K562 (cell line): ENCODE data around the gene SLC46A3. TPM values are rescaled to one million over a fixed set of nuclear protein-coding genes. Genes with fewer than 3 reads are reported as not detected.

Experiments used
- ATAC-seq: fragments of 200-7000 bp; cut with Tn5 transposase; 3 replicates; pipeline ENCODE4 v1.9.1; 2020; ENCODE audit warnings: moderate library complexity
- BruUV-seq: library from RNA; stranded (reverse); fragments of 400-500 nt; replicated peaks from 2 replicates; lab custom pipeline; 2021; lab: Mats Ljungman, UMichigan
- CTCF ChIA-PET: fragments of 300-600 bp; formaldehyde crosslinking; extraction: SDS; loops from one replicate; lab custom pipeline; 2021; ENCODE audit warnings: low intra/inter-chr PET ratio; lab: Yijun Ruan, JAX
- POLR2A ChIA-PET: fragments of 300-600, 350-650 bp; sonication (Branson Sonifier 250); formaldehyde crosslinking; extraction: SDS; loops from one replicate; lab custom pipeline; 2021; ENCODE audit warnings: antibody characterized with exemption, inconsistent platforms; lab: Yijun Ruan, JAX
- DNase-seq, 4 experiments: peaks; one replicate each; pipeline versions ENCODE4 v3.0.0 to v3.0.0-alpha.2; 2011 to 2018; ENCODE audit warnings: low spot score in 3 of 4, mixed read lengths in 3 of 4; ENCODE audit errors: extremely low read depth in 1 of 4
- FAIRE-seq: peaks from 2 replicates; lab custom pipeline; 2011; peaks lifted over from hg19 to GRCh38; lab: Jason Lieb, UNC
- H2AFZ ChIP-seq: 2 replicates; pipeline ENCODE4 v1.6.0; 2011; ENCODE audit warnings: low read depth, low read length, control low read depth, inconsistent platforms
- H3K27ac ChIP-seq: fragments of 200-600 bp; 3 replicates; pipeline ENCODE4 v1.8.0; 2011; ENCODE audit warnings: low read depth, mild to moderate bottlenecking, control low read depth, inconsistent platforms, low read length, moderate library complexity, mixed read lengths; ENCODE audit errors: extremely low read depth
- H3K27me3 ChIP-seq, 2 experiments: fragments of 300-600 bp in 1 of 2; 2 replicates in 1 of 2; 3 replicates in 1 of 2; pipeline versions ENCODE4 v1.6.0 to v1.8.0; 2011; ENCODE audit warnings: inconsistent platforms in 2 of 2, low read length in 2 of 2, mild to moderate bottlenecking in 1 of 2, mixed read lengths in 1 of 2, moderate library complexity in 1 of 2; ENCODE audit not compliant: control insufficient read depth in 2 of 2, insufficient read depth in 2 of 2
- H3K36me3 ChIP-seq: fragments of 300-600 bp; 3 replicates; pipeline ENCODE4 v1.8.0; 2011; ENCODE audit warnings: mild to moderate bottlenecking, low read length, inconsistent platforms; ENCODE audit not compliant: control insufficient read depth, insufficient read depth
- H3K4me1 ChIP-seq, 2 experiments: fragments of 200-600 bp in 1 of 2; replicated peaks in 1 of 2; 2 replicates in 1 of 2; 3 replicates in 1 of 2; pipeline versions ENCODE4 v1.5.1 to v1.8.0; 2011; ENCODE audit warnings: inconsistent platforms in 2 of 2, low read length in 2 of 2, mild to moderate bottlenecking in 1 of 2, mixed read lengths in 1 of 2, moderate library complexity in 1 of 2; ENCODE audit not compliant: control insufficient read depth in 2 of 2, insufficient read depth in 2 of 2
- H3K4me2 ChIP-seq: 2 replicates; pipeline ENCODE4 v1.6.1; 2011; ENCODE audit warnings: low read length, control low read depth, inconsistent platforms, mixed read lengths; ENCODE audit not compliant: insufficient read depth
- H3K4me3 ChIP-seq: fragments of 200-600 bp; sonication (generic), shearing (Covaris generic); 2 replicates; pipeline ENCODE4 v1.5.1; 2016; ENCODE audit warnings: control low read depth, inconsistent platforms
- H3K79me2 ChIP-seq: fragments of 200-600 bp; 3 replicates; pipeline ENCODE4 v1.8.0; 2011; ENCODE audit warnings: low read length, inconsistent platforms; ENCODE audit not compliant: control insufficient read depth, insufficient read depth
- H3K9ac ChIP-seq, 2 experiments: 2 replicates each; pipeline versions ENCODE4 v1.6.0 to v1.6.1; 2011; ENCODE audit warnings: low read depth in 2 of 2, low read length in 2 of 2, control low read depth in 1 of 2, inconsistent platforms in 1 of 2, mild to moderate bottlenecking in 1 of 2, mixed read lengths in 1 of 2; ENCODE audit not compliant: insufficient read depth in 1 of 2
- H3K9me1 ChIP-seq: one replicate; pipeline ENCODE4 v1.6.0; 2011; ENCODE audit warnings: inconsistent platforms, mild to moderate bottlenecking, low read length, moderate library complexity; ENCODE audit not compliant: control insufficient read depth, insufficient read depth
- H3K9me3 ChIP-seq: replicated peaks from 2 replicates; pipeline ENCODE4 v1.5.1; 2011; ENCODE audit warnings: low read depth, low read length, inconsistent platforms; ENCODE audit not compliant: control insufficient read depth, insufficient read depth
- H4K20me1 ChIP-seq: replicated peaks from 2 replicates; pipeline ENCODE4 v1.6.1; 2011; ENCODE audit warnings: low read length, inconsistent platforms, mixed read lengths; ENCODE audit not compliant: control insufficient read depth, insufficient read depth
- BCOR ChIP-seq: fragments of 450-650 bp; IDR thresholded peaks from 2 replicates; pipeline ENCODE4 v1.6.1; 2016
- CREM ChIP-seq: IDR thresholded peaks from 2 replicates; pipeline ENCODE4 v1.6.1; 2014; ENCODE audit warnings: antibody characterized with exemption, low read depth
- EGR1 ChIP-seq: fragments of 450-650 bp; conservative IDR thresholded peaks from 2 replicates; pipeline ENCODE4 v1.6.1; 2017; ENCODE audit warnings: mild to moderate bottlenecking
- EHMT2 ChIP-seq: fragments of 450-650 bp; IDR thresholded peaks from 2 replicates; pipeline ENCODE4 v1.6.1; 2018; ENCODE audit warnings: antibody characterized with exemption
- ELF2 ChIP-seq: fragments of 250-450 bp; sonication (Bioruptor Pico); IDR thresholded peaks from 2 replicates; pipeline ENCODE4 v1.5.0; 2021; ENCODE audit warnings: mild to moderate bottlenecking
- FOSL1 ChIP-seq: fragments of 200-800 bp; sonication (Bioruptor generic); conservative IDR thresholded peaks from 2 replicates; pipeline ENCODE4 v1.6.1; 2016; ENCODE audit warnings: missing genetic modification characterization, missing compliant biosample characterization
- HLTF ChIP-seq: fragments of 450-650 bp; IDR thresholded peaks from 2 replicates; pipeline ENCODE4 v1.6.1; 2016
- MAFF ChIP-seq: IDR thresholded peaks from 2 replicates; pipeline ENCODE4 v1.6.1; 2012; ENCODE audit warnings: low read length, improper control_type of control experiment
- NCOA6 ChIP-seq: fragments of 450-650 bp; IDR thresholded peaks from 2 replicates; pipeline ENCODE4 v1.6.1; 2017; ENCODE audit warnings: mild to moderate bottlenecking
- NFE2 ChIP-seq: IDR thresholded peaks from 2 replicates; pipeline ENCODE4 v1.6.1; 2014; ENCODE audit warnings: antibody characterized with exemption, low read depth
- PPARD ChIP-seq: fragments of 250-450 bp; sonication (Bioruptor Pico); IDR thresholded peaks from 2 replicates; pipeline ENCODE4 v1.8.0; 2022; ENCODE audit warnings: inconsistent platforms, mild to moderate bottlenecking, moderate library complexity
- RB1 ChIP-seq: fragments of 450-650 bp; IDR thresholded peaks from 2 replicates; pipeline ENCODE4 v1.6.1; 2017; ENCODE audit warnings: low read depth, mild to moderate bottlenecking
- REST ChIP-seq, 2 experiments: fragments of 450-650 bp; formaldehyde crosslinking in 1 of 2; IDR thresholded peaks; 2 replicates each; pipeline versions ENCODE4 v1.4.0 to v1.6.1; 2014 to 2020; ENCODE audit warnings: mild to moderate bottlenecking in 2 of 2, borderline replicate concordance in 1 of 2, low read depth in 1 of 2
- SPI1 ChIP-seq: IDR thresholded peaks from 2 replicates; pipeline ENCODE4 v1.6.1; 2011; ENCODE audit warnings: low read depth, low read length, control low read depth, borderline replicate concordance
- SRSF1 ChIP-seq: fragments of 200-400 bp; formaldehyde crosslinking; IDR thresholded peaks from 2 replicates; pipeline ENCODE4 v1.6.1; 2017; ENCODE audit warnings: mild to moderate bottlenecking, low read depth, low read length, moderate library complexity
- ZNF644 ChIP-seq: fragments of 200-800 bp; sonication (Bioruptor generic); IDR thresholded peaks from 2 replicates; pipeline ENCODE4 v1.6.1; 2016; ENCODE audit warnings: low read depth, missing genetic modification characterization, missing compliant biosample characterization
- ZSCAN29 ChIP-seq: fragments of 450-650 bp; IDR thresholded peaks from 2 replicates; pipeline ENCODE4 v1.6.1; 2017
- WGBS: fragments of 100-300 bp; shearing (Covaris generic); methylation state at CpG from one replicate; pipeline ENCODE4 v1.1.6; 2016; ENCODE audit warnings: low coverage, mixed read lengths; ENCODE audit not compliant: insufficient coverage; ENCODE audit errors: missing lambda C conversion rate; 5-methylcytosine and 5-hydroxymethylcytosine counted together
- in situ Hi-C: fragments of 300-500 bp; cut with MboI; formaldehyde crosslinking; loops from 4 replicates; pipeline ENCODE4 v1.15.0; 2018; ENCODE audit warnings: inconsistent platforms, mixed read lengths
- intact Hi-C: fragments of 100-400 bp; cut with micrococcal nuclease; formaldehyde crosslinking; loops from 2 replicates; pipeline ENCODE4 v1.14.2; 2022
- polyA plus RNA-seq, 8 experiments: library from polyadenylated mRNA; depleted of rRNA in 4 of 8; stranded (reverse) in 5 of 8; unstranded in 3 of 8; fragments of >200 nt; fragmentation: Nextera tagmentation in 2 of 8; fragmentation: Illumina TruSeq in 1 of 8; extraction: Ambion mirVana in 2 of 8; extraction: Trizol in 1 of 8; gene quantifications; 2 replicates each; pipeline versions ENCODE4 v1.2.1 to v1.2.3, GENCODE V29; 2011 to 2014; ENCODE audit warnings: inconsistent platforms in 1 of 8, missing spikeins in 1 of 8
- total RNA-seq, 7 experiments: library from RNA; depleted of rRNA in 6 of 7; stranded (reverse); fragments of >200 nt in 6 of 7; fragmentation: Illumina TruSeq in 2 of 7; extraction: Trizol in 2 of 7; gene quantifications; 2 replicates each; pipeline versions ENCODE4 v1.2.1 to v1.2.3, GENCODE V29; 2011 to 2021; ENCODE audit warnings: low replicate concordance in 1 of 7

SLC46A3 gene
- total and polyA plus RNA-seq, 9 of the 15 experiments (the other 6 are each of a cell fraction or from before 2014, with no cell fraction given): 0.14 to 1.2 (median 0.51) TPM

- H3K4me2 ChIP-seq: peak overlapping the region; percentile 49; the same call in 1 of the 2 replicates
- in situ Hi-C loops (no loop called here), intact Hi-C loops (no loop called here)
- ChIA-PET POLR2A (interaction anchor here (1.0 kb wide), 2 partner anchors 9 to 11 kb away, joined by 3 read pairs; partner anchors contain the start of gene SLC46A3), CTCF (no interaction called here)
- H3K9me1 ChIP-seq: no peaks in the 10 kb centered on the region
- DNase-seq (peak in 2 of 4 experiments; percentile 17 to 57), ATAC-seq (peak; percentile 84), FAIRE-seq (peak; percentile 63)
- peak overlapping the region; percentile 37; the same call in 2 of the 3 replicates for H3K27ac ChIP-seq
- no peaks in the 10 kb centered on the region for H3K9me3 ChIP-seq
- no peaks in the 10 kb centered on the region for H3K79me2 ChIP-seq
- peak overlapping the region; percentile 97 for H2AFZ ChIP-seq
- H3K27me3 ChIP-seq: no peaks in the 10 kb centered on the region
- WGBS: 35% methylated on average over 5 of the region's 5 CpGs
- BruUV-seq: no TSS peak
- no peaks in the 10 kb centered on the region for H3K36me3 ChIP-seq
- peaks cover 0 to 8% of the 10 kb centered on the region in 2 experiments; a peak in 3 of 5 replicates for H3K4me1 ChIP-seq
- no peak overlapping the region for H3K4me3 ChIP-seq
- H4K20me1 ChIP-seq: no peaks in the 10 kb centered on the region
- peak overlapping the region in 1 of 2 experiments; percentile 49; a peak in 2 of 4 replicates for H3K9ac ChIP-seq
- TF ChIP-seq MAFF (peak; percentile 80), ELF2 (CRISPR knock-in tag) (no peak), NFE2 (peak; percentile 91), BCOR (no peak), RB1 (no peak), ZSCAN29 (no peak), SRSF1 (no peak), ZNF644 (tag) (no peak), REST (IDR thresholded peaks at IDR 0.05; ENCODE audit: borderline replicate concordance) (0 out of 2 replicates have a peak, but pooled peaks have one; percentile 5), REST (CRISPR knock-in tag; IDR thresholded peaks at IDR 0.05; ENCODE audit: low read depth) (no peak), EGR1 (no peak), SPI1 (peak; percentile 15; the same call in 1 of the 2 replicates), PPARD (CRISPR knock-in tag) (no peak), FOSL1 (0 out of 2 replicates have a peak, but pooled peaks have one; percentile 20), HLTF (no peak), EHMT2 (peak; percentile 40; the same call in 1 of the 2 replicates), CREM (no peak), NCOA6 (no peak)
Measured at GRCh38 chr13:28707629-28708427, 10.9 kb downstream of the SLC46A3 start.
